Keratinocyte (primary cell): ENCODE data around the gene ULK4. TPM values are rescaled to one million over a fixed set of nuclear protein-coding genes. Genes with fewer than 3 reads are reported as not detected.

Experiments used
- DNase-seq: peaks from one replicate; pipeline ENCODE4 v3.0.0-alpha.2; 2011; ENCODE audit warnings: low read depth, missing footprints, low spot score
- FAIRE-seq: peaks from 2 replicates; lab custom pipeline; 2011; peaks lifted over from hg19 to GRCh38; lab: Jason Lieb, UNC
- H2AFZ ChIP-seq: 2 replicates; pipeline ENCODE4 v1.6.0; 2012; ENCODE audit warnings: low read length, control low read depth, inconsistent platforms; ENCODE audit not compliant: control insufficient read depth
- H3K27ac ChIP-seq: 2 replicates; pipeline ENCODE4 v1.5.1; 2011; ENCODE audit warnings: low read length; ENCODE audit not compliant: control insufficient read depth, insufficient read depth
- H3K27me3 ChIP-seq: 3 replicates; pipeline ENCODE4 v1.6.0; 2011; ENCODE audit warnings: low read length; ENCODE audit not compliant: control insufficient read depth, insufficient read depth; ENCODE audit errors: extremely low read depth
- H3K36me3 ChIP-seq, 2 experiments: 2 replicates in 1 of 2; 3 replicates in 1 of 2; pipeline ENCODE4 v1.5.1; 2011; ENCODE audit warnings: low read length in 2 of 2, mild to moderate bottlenecking in 1 of 2; ENCODE audit not compliant: control insufficient read depth in 2 of 2, insufficient read depth in 2 of 2; ENCODE audit errors: extremely low read depth in 1 of 2
- H3K4me1 ChIP-seq: 3 replicates; pipeline ENCODE4 v1.5.1; 2011; ENCODE audit warnings: low read length; ENCODE audit not compliant: control insufficient read depth, insufficient read depth; ENCODE audit errors: extremely low read depth
- H3K4me2 ChIP-seq: 3 replicates; pipeline ENCODE4 v1.6.0; 2011; ENCODE audit warnings: low read depth, low read length; ENCODE audit not compliant: control insufficient read depth, insufficient read depth; ENCODE audit errors: extremely low read depth
- H3K4me3 ChIP-seq, 3 experiments: fragments of 200-600 bp in 1 of 3; sonication (generic) in 1 of 3; 2 replicates in 2 of 3; 3 replicates in 1 of 3; pipeline ENCODE4 v1.5.1; 2011 to 2016; ENCODE audit warnings: low read length in 3 of 3, mild to moderate bottlenecking in 3 of 3, control low read depth in 2 of 3, inconsistent platforms in 1 of 3, low read depth in 1 of 3, mixed read lengths in 1 of 3, mixed run types in 1 of 3, moderate library complexity in 1 of 3; ENCODE audit not compliant: control insufficient read depth in 2 of 3, insufficient read depth in 2 of 3; ENCODE audit errors: extremely low read depth in 1 of 3
- H3K79me2 ChIP-seq: 2 replicates; pipeline ENCODE4 v1.6.0; 2012; ENCODE audit warnings: low read length; ENCODE audit not compliant: control insufficient read depth, insufficient read depth
- H3K9ac ChIP-seq: 3 replicates; pipeline ENCODE4 v1.6.0; 2011; ENCODE audit warnings: low read length; ENCODE audit not compliant: control insufficient read depth, insufficient read depth; ENCODE audit errors: extremely low read depth
- H3K9me1 ChIP-seq: 3 replicates; pipeline ENCODE4 v1.6.0; 2011; ENCODE audit warnings: low read length; ENCODE audit not compliant: control insufficient read depth, insufficient read depth; ENCODE audit errors: extremely low read depth
- H3K9me3 ChIP-seq: 2 replicates; pipeline ENCODE4 v1.5.1; 2012; ENCODE audit warnings: low read depth, low read length; ENCODE audit not compliant: control insufficient read depth
- H4K20me1 ChIP-seq: 3 replicates; pipeline ENCODE4 v1.6.0; 2011; ENCODE audit warnings: low read length; ENCODE audit not compliant: control insufficient read depth, insufficient read depth; ENCODE audit errors: extremely low read depth
- CTCF ChIP-seq, 3 experiments: IDR thresholded peaks in 1 of 3; conservative IDR thresholded peaks in 1 of 3; optimal IDR thresholded peaks in 1 of 3; 2 replicates in 2 of 3; 3 replicates in 1 of 3; pipeline versions ENCODE3 to v1.5.1; 2011; ENCODE audit warnings: low read length in 3 of 3, mild to moderate bottlenecking in 3 of 3, moderate library complexity in 2 of 3, control low read depth in 1 of 3, inconsistent platforms in 1 of 3; ENCODE audit not compliant: insufficient read depth in 2 of 3; ENCODE audit errors: extremely low read depth in 1 of 3
- EZH2 ChIP-seq: IDR thresholded peaks from one replicate; pipeline ENCODE4 v1.6.1; 2012; ENCODE audit warnings: inconsistent platforms, mild to moderate bottlenecking, low read length, moderate library complexity
- dilution Hi-C: fragments of 300-500 bp; cut with MboI; formaldehyde crosslinking; loops from one replicate; pipeline ENCODE4 v1.7.0; 2020; ENCODE audit warnings: low sequenced_read_pairs; ENCODE audit not compliant: extremely low pct_ligation_motif_present
- polyA plus RNA-seq, 5 experiments: library from polyadenylated mRNA; depleted of rRNA in 3 of 5; stranded (reverse) in 3 of 5; stranded (forward) in 1 of 5; unstranded in 1 of 5; fragments of >200 nt; gene quantifications; 1 replicate in 1 of 5; 2 replicates in 3 of 5; 3 replicates in 1 of 5; pipeline versions ENCODE4 v1.2.1 to v1.2.3, GENCODE V29; 2011 to 2012; ENCODE audit warnings: missing spikeins in 2 of 5, low read depth in 1 of 5, low replicate concordance in 1 of 5

ULK4 gene
- polyA plus RNA-seq, 1 donor (not counting 4 experiments of a cell fraction or from before 2014, with no cell fraction given), result 6.1 TPM

DNA sequence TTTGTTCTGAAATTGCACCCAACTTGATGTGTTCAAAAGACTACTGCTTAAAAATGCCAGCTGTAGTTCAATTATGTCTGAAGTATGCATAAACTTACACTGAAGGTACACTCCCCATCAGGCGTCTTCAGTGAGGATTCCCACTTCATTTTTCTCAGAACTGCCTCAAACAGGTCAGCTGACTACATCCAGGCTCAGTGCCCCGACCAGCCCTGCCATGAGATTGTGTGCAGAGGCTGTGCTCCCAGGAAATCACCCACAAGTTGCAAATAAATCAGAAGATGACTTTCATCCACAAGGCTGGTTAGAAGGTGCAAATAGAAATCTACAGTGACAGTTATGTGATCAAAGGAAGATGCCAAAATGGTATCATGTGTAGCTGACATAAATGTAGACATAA lies 711.1 kb downstream of the ULK4 start:
- no peak overlapping the region for H3K4me2 ChIP-seq
- no peaks in the 10 kb centered on the region for H3K79me2 ChIP-seq
- DNase-seq, result no peak
- H3K27me3 ChIP-seq, result no peaks in the 10 kb centered on the region
- H3K9me3 ChIP-seq, result no peaks in the 10 kb centered on the region
- H3K9me1 ChIP-seq, result no peaks in the 10 kb centered on the region
- H3K27ac ChIP-seq, result no peak overlapping the region
- FAIRE-seq, result no peak
- no peak overlapping the region for H2AFZ ChIP-seq
- no peak overlapping the region for H3K4me3 ChIP-seq
- no peaks in the 10 kb centered on the region for H3K4me1 ChIP-seq
- no peaks in the 10 kb centered on the region for H4K20me1 ChIP-seq
- no peak overlapping the region for H3K9ac ChIP-seq
- no peaks in the 10 kb centered on the region for H3K36me3 ChIP-seq
- dilution Hi-C loops, result no loop called here
- no peak for TF ChIP-seq CTCF (optimal IDR thresholded peaks at IDR 0.05 in 1 of 3, IDR thresholded peaks at IDR 0.05 in 1 of 3, conservative IDR thresholded peaks at IDR 0.05 in 1 of 3; ENCODE audit: extremely low read depth in 1 of 3, insufficient read depth in 2 of 3, low read length in 3 of 3)
- TF ChIP-seq EZH2, result no peak

- no peak overlapping the region for H3K4me3 ChIP-seq
- H3K79me2 ChIP-seq, result no peaks in the 10 kb centered on the region
- no peak overlapping the region for H3K4me2 ChIP-seq
- H3K27ac ChIP-seq, result no peak overlapping the region
- dilution Hi-C loops, result loop anchor here (25.0 kb wide), 1 partner anchor 662 kb away; no protein-coding TSS in a partner anchor
- DNase-seq (no peak), FAIRE-seq (no peak)
- H3K9me1 ChIP-seq, result no peaks in the 10 kb centered on the region
- no peak overlapping the region for H3K9ac ChIP-seq
- H2AFZ ChIP-seq, result no peak overlapping the region
- no peaks in the 10 kb centered on the region for H3K4me1 ChIP-seq
- no peaks in the 10 kb centered on the region for H3K9me3 ChIP-seq
- no peaks in the 10 kb centered on the region for H4K20me1 ChIP-seq
- no peak for TF ChIP-seq CTCF (optimal IDR thresholded peaks at IDR 0.05 in 1 of 3, IDR thresholded peaks at IDR 0.05 in 1 of 3, conservative IDR thresholded peaks at IDR 0.05 in 1 of 3; ENCODE audit: extremely low read depth in 1 of 3, insufficient read depth in 2 of 3, low read length in 3 of 3)
- TF ChIP-seq EZH2, result no peak
- no peaks in the 10 kb centered on the region for H3K36me3 ChIP-seq
- H3K27me3 ChIP-seq, result no peaks in the 10 kb centered on the region
Observed at GRCh38 chr3:41249318-41249717, 712.6 kb downstream of the ULK4 start.
